Measurements from ENCODE around the gene SCGB1D4. TPM values are rescaled to one million over a fixed set of nuclear protein-coding genes. Genes with fewer than 3 reads are reported as not detected.

The SCGB1D4 gene
- polyA plus RNA-seq, 1 experiment, result not detected

DNA sequence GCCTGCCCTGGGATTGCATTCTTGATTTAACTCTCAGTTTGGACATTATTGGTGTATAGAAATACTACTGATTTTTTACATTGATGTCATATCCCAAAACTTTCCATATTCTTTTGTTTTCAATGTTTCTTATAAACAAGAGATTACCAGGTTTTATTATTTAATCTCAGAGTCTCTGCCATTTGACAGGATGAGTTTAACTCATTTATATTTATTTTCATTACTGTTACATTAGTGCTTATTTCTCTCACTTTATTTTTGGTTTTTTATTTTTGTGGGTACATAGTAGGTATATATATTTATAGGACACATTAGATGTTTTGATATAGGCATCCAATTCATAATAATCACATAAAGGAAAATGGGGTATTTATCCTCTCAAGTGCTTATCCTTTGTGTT is 9.1 kb upstream of the SCGB1D4 start:
- Histone ChIP-seq H3K36me3 (ENCODE audit: control insufficient read depth, insufficient read depth, low read length) (no peaks in the 10 kb centered on the region), H3K4me3 (ENCODE audit: low read depth, low read length) (no peak overlapping the region), H3K27me3 (ENCODE audit: control insufficient read depth, insufficient read depth, low read length) (peaks cover under 1% of the 10 kb centered on the region; the same call in 1 of the 2 replicates)
- DNase-seq (ENCODE audit: low read depth), result no peak
- TF ChIP-seq, protein P1, sequence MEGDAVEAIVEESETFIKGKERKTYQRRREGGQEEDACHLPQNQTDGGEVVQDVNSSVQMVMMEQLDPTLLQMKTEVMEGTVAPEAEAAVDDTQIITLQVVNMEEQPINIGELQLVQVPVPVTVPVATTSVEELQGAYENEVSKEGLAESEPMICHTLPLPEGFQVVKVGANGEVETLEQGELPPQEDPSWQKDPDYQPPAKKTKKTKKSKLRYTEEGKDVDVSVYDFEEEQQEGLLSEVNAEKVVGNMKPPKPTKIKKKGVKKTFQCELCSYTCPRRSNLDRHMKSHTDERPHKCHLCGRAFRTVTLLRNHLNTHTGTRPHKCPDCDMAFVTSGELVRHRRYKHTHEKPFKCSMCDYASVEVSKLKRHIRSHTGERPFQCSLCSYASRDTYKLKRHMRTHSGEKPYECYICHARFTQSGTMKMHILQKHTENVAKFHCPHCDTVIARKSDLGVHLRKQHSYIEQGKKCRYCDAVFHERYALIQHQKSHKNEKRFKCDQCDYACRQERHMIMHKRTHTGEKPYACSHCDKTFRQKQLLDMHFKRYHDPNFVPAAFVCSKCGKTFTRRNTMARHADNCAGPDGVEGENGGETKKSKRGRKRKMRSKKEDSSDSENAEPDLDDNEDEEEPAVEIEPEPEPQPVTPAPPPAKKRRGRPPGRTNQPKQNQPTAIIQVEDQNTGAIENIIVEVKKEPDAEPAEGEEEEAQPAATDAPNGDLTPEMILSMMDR (IDR thresholded peaks at IDR 0.05; ENCODE audit: insufficient read depth, low read depth, low read length), result no peak
- POLR2A ChIA-PET, result no interaction called here
- CTCF ChIA-PET, result no interaction called here

GRCh38 chr11:62306227-62306626 is 7.4 kb upstream of the SCGB1D4 start:
- Histone ChIP-seq H3K27me3 (ENCODE audit: control insufficient read depth, insufficient read depth, low read length) (no peaks in the 10 kb centered on the region), H3K36me3 (ENCODE audit: control insufficient read depth, insufficient read depth, low read length) (no peaks in the 10 kb centered on the region), H3K4me3 (ENCODE audit: low read depth, low read length) (no peak overlapping the region)
- ChIA-PET CTCF (interaction anchor here (1.4 kb wide), 1 partner anchor 135 kb away, joined by 3 read pairs; no protein-coding TSS in a partner anchor), POLR2A (no interaction called here)
- TF ChIP-seq, protein P1 (IDR thresholded peaks at IDR 0.05; ENCODE audit: insufficient read depth, low read depth, low read length), result no peak
- no peak for DNase-seq (ENCODE audit: low read depth)

DNA sequence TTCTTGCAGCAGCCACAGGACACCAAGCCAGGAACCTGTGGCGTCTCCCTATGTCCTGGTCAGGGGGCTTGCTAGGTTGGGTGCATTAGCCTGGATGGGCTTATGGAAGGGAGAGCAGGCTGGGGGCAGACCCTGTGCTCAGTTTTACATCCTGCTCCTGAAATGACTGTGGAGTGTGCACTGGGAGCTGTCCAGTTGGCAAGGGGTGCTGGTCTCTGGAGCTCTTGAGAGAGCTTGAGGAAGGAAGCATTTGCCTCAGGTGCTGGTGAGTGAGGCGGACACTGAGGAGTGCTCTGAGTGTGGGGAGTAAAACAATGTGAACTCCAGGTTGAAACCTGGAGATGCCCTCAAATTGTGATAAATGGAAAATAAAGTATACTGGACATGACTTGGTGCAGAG is 3.4 kb downstream of the SCGB1D4 start:
- no peaks in the 10 kb centered on the region for H3K36me3 ChIP-seq (ENCODE audit: control insufficient read depth, insufficient read depth, low read length)
- no peak overlapping the region for H3K4me3 ChIP-seq (ENCODE audit: low read depth, low read length)
- H3K27me3 ChIP-seq (ENCODE audit: control insufficient read depth, insufficient read depth, low read length), result no peaks in the 10 kb centered on the region; the same call in none of the 2 replicates
- CTCF ChIA-PET, result no interaction called here
- TF ChIP-seq, protein P1 (IDR thresholded peaks at IDR 0.05; ENCODE audit: insufficient read depth, low read depth, low read length), result no peak
- POLR2A ChIA-PET, result no interaction called here
- DNase-seq (ENCODE audit: low read depth), result no peak

- no peak for DNase-seq (ENCODE audit: low read depth)
- ChIA-PET CTCF (no interaction called here), POLR2A (no interaction called here)
- Histone ChIP-seq H3K36me3 (ENCODE audit: control insufficient read depth, insufficient read depth, low read length) (no peaks in the 10 kb centered on the region), H3K4me3 (ENCODE audit: low read depth, low read length) (no peak overlapping the region), H3K27me3 (ENCODE audit: control insufficient read depth, insufficient read depth, low read length) (no peaks in the 10 kb centered on the region)
- TF ChIP-seq, protein P1 (IDR thresholded peaks at IDR 0.05; ENCODE audit: insufficient read depth, low read depth, low read length), result no peak
These were observed 18.4 kb downstream of the SCGB1D4 start for GRCh38 chr11:62280452-62280851.

DNA sequence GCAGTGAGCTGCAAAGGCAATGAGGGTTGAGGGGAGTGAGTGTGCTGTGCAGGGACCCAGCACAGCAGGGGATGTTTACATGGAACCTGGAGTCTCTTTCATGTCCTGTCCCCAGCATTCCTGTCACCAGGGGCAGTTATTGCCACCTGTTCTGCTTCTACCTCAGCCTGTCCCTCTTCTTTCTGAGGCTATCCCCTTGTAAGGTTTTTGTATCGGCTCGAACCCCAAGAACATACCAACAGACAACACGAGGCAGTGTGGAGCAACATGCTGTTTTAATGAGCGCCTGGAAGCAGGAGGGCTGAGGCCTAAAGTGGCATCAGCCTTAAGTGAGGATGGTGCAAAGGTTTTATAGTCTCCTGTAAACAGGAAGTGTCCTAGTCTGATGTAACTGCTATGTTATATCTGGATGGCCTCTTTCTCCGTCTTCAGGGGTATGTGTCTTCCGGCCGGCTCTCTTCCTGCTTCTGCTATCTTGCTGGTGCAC is 25.0 kb downstream of the SCGB1D4 start:
- Histone ChIP-seq H3K27me3 (ENCODE audit: control insufficient read depth, insufficient read depth, low read length) (peaks cover 3% of the 10 kb centered on the region), H3K36me3 (ENCODE audit: control insufficient read depth, insufficient read depth, low read length) (no peaks in the 10 kb centered on the region), H3K4me3 (ENCODE audit: low read depth, low read length) (no peak overlapping the region)
- ChIA-PET POLR2A (no interaction called here), CTCF (no interaction called here)
- TF ChIP-seq, protein P1 (IDR thresholded peaks at IDR 0.05; ENCODE audit: insufficient read depth, low read depth, low read length), result no peak
- no peak for DNase-seq (ENCODE audit: low read depth)

Measured in BJ (cell line).